GM18511 (cell line): Measurements from ENCODE around the gene PNPLA2.

Experiments used
- ATAC-seq: cut with Tn5 transposase; IDR thresholded peaks from one replicate; pipeline ENCODE4 v1.9.1; 2021; ENCODE audit warnings: mild to moderate bottlenecking, moderate library complexity; ENCODE audit not compliant: unreplicated experiment

PNPLA2 gene

GRCh38 chr11:858053-858761, 39.5 kb downstream of the PNPLA2 start:
- ATAC-seq, result no peak

- no peak for ATAC-seq
These were observed 40.1 kb downstream of the PNPLA2 start for GRCh38 chr11:858762-859339.

GRCh38 chr11:859394-860131, 40.8 kb downstream of the PNPLA2 start:
- no peak for ATAC-seq

- no peak for ATAC-seq
These were observed 41.8 kb downstream of the PNPLA2 start for GRCh38 chr11:860234-861104.

DNA sequence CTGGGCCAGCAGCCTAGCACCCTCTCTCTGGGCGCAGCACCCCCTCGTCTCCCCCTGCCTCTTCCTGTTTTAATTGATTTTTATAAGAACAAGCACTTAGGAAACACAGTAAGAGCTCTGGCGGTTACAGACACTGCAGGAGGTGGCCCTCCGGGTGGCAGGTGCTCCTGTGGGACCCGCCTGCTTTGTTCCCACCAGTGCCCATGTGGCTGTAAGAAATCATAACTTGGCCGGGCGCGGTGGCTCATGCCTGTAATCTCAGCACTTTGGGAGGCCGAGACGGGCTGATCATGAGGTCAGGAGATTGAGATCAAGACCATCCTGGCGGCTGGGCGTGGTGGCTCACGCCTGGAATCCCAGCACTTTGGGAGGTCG, 42.4 kb downstream of the PNPLA2 start:
- ATAC-seq, result no peak

DNA sequence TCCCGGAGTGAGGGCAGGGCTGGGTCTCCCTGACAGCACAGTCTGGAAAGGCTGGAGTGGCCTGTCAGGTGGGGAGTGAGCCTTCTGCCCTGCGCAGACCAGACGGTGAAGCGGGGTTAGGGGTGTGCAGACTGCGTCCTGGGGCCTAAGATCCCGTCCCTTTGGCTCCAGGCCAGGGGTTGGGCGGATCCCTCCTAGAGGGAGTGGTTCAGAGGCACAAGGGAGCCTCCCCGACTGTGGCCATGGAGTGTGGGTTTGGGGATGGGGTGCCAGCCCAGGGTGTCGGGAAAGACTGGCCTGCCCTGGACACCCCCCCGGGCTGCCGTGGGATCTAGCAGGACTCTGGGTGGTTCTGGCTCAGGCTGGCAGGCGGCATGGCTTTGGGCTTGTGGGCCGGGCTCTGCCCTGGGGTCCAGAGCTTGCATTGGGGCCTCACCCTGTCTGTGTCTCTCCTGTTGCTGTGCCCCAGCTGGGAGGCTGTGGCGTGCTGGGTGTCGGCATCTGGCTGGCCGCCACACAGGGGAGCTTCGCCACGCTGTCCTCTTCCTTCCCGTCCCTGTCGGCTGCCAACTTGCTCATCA, 43.5 kb downstream of the PNPLA2 start:
- no peak for ATAC-seq

DNA sequence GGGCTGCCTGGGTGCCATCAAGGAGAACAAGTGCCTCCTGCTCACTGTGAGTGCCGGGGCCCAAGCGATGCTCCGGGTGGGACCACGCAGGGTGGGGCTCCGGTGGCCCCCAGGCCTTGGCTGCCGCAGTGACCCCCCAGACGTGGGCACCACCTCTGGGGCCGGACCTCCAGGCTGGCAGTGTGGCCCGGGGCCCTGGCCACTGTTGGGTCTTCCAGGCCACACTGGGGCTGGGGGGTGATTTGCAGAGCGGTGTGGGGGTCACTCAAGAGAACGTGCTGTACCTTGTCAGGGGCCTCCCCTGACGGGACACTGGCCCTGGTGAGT, 43.9 kb downstream of the PNPLA2 start:
- no peak for ATAC-seq

- ATAC-seq, result no peak
These were observed 44.6 kb downstream of the PNPLA2 start for GRCh38 chr11:863023-863909.

GRCh38 chr11:863910-864827, 45.5 kb downstream of the PNPLA2 start:
- ATAC-seq, result no peak

DNA sequence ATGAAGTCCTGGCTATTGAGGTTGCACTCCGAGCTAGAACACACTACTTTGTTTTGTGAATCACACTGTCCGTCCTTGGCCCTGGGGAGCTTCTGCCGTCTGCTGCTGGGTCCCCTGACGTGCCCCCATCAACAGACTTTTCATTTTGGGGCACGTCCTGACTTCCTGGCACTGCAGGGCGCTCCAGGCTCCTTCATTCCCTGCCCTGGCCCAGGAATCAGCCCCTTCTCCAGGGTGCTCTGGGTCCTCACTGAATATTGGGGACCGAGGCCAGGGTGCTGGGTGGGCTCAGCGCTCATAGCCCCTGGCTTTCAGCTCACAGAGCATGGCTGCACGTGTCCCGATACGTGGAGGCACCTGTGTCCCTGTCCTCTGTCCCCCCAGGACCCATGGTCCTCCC, 46.2 kb downstream of the PNPLA2 start:
- ATAC-seq, result no peak

GRCh38 chr11:865462-866430, 47.0 kb downstream of the PNPLA2 start:
- no peak for ATAC-seq

DNA sequence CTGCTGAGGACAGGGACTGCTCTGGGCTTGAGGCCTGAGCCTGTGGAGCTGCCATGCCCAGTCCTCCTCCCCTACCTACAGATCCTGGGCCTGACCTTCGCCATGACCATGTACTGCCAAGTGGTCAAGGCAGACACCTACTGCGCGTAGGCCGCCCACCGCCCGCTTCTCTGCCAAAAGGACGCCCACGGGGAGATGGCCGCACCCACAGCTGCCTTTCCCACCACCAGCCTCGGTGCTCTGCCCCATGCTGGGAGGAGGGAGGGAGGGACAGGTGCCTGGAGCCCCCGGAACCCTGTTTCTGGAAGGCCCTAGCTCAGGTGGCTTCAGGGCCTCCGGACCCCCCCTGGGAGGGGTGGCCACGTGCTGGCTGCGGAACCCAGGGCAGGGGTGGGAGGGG, 47.8 kb downstream of the PNPLA2 start:
- no peak for ATAC-seq

DNA sequence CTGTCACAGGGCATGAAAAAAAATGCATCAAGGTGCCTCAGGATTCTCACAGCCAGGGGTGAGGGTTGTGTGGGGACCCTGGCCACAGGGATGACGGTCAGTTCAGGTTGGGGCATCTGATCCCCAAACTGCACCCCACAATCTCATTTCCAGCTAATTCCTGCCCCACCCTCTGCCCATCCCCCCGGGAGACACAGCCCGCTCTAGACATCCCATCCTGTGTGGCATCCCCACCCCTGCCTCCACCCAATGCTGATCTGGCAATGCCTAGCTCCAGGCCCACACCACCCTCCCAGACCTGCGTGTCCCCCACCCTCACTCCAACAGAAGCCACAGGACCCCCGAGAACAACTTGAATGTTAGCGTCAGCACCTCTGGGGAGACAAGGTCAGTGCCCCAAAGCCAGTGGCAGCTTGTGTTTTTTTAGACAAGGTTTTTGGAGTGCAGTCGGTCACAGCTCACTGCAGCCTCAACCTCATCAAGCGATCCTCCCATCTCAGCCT, 49.2 kb downstream of the PNPLA2 start:
- no peak for ATAC-seq

DNA sequence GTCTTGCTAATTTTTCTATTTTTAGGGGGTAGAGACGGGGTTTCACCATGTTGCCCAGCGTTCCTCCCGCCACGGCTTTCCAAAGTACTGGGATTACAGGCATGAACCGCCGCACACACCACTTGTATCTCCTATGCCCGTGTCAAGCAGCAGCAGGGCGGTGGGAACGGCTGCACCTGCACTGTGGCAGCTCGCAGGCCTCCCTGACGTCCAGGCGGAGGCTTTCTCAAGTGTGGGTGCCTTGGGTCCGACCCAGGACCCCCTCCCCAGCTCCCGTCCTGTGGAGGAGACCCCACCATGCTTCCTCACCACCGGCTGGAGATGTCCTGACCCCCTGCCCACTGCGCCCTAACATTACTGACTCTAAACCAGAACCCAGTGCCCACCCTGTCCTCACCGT, 49.7 kb downstream of the PNPLA2 start:
- ATAC-seq, result no peak

GRCh38 chr11:868802-869201, 50.1 kb downstream of the PNPLA2 start:
- ATAC-seq, result no peak

DNA sequence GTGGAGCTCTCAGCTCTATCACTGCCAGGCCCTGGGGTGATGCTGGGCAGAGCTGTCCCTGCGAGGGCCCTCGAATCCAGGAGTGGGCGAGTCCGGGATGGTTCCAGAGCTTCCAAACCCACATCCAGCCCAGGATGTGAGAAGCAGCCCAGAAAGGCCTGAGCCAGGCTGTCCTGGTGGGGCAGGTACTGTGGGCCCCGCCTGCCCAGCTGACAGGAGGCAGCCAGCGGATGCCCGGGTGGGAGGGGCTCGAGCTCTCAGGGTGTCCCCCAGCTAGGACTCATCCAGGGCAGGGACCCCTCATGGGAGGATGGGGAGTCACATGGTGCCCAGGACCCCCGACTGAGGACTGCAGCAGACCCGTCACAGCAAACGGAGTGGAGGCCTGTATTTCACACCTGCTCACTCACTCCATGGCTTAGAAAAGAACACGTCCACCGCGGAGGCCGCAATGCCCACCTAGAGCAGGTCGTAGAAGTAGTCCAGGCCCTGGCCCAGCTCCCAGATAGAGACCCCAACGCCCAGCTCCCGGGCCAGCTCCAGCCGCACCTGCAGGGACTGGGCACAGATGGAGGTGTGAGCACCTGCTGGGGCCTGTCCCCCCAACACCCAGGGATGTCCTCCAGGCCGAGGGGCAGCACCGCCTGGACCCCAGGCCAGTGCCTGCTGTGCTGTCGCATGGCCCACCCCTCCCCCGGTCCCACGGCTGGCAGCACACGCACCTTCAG, 50.8 kb downstream of the PNPLA2 start:
- ATAC-seq, result no peak

- ATAC-seq, result no peak
These were observed 51.4 kb downstream of the PNPLA2 start for GRCh38 chr11:870127-870413.
